ENCODE data around the gene SLC22A1.

The SLC22A1 gene

GRCh38 chr6:160178271-160178670 is 56.7 kb downstream of the SLC22A1 start:
- DNase-seq = no peak

GRCh38 chr6:160180706-160181105 is 59.1 kb downstream of the SLC22A1 start:
- no peak for DNase-seq

GRCh38 chr6:160188773-160189172 is 67.2 kb downstream of the SLC22A1 start:
- DNase-seq = no peak

- no peak for DNase-seq
These were observed 68.5 kb downstream of the SLC22A1 start for GRCh38 chr6:160190081-160190480.

- no peak for DNase-seq
These were observed 69.4 kb downstream of the SLC22A1 start for GRCh38 chr6:160190973-160191372.

GRCh38 chr6:160192840-160193239 is 71.2 kb downstream of the SLC22A1 start:
- DNase-seq = no peak

- DNase-seq = no peak
These were observed 73.2 kb downstream of the SLC22A1 start for GRCh38 chr6:160194808-160195207.

- no peak for DNase-seq
These were observed 76.0 kb downstream of the SLC22A1 start for GRCh38 chr6:160197662-160198061.

- no peak for DNase-seq
These were observed 77.1 kb downstream of the SLC22A1 start for GRCh38 chr6:160198606-160199211.

GRCh38 chr6:160201061-160201460 is 79.4 kb downstream of the SLC22A1 start:
- no peak for DNase-seq

- DNase-seq = no peak
These were observed 80.8 kb downstream of the SLC22A1 start for GRCh38 chr6:160202411-160202810.

- DNase-seq = no peak
These were observed 81.5 kb downstream of the SLC22A1 start for GRCh38 chr6:160203076-160203475.

GRCh38 chr6:160203522-160203921 is 81.9 kb downstream of the SLC22A1 start:
- DNase-seq = no peak

- no peak for DNase-seq
These were observed 82.3 kb downstream of the SLC22A1 start for GRCh38 chr6:160203953-160204352.

- DNase-seq = no peak
These were observed 83.1 kb downstream of the SLC22A1 start for GRCh38 chr6:160204710-160205109.

GRCh38 chr6:160207618-160208017 is 86.0 kb downstream of the SLC22A1 start:
- DNase-seq = no peak

Data from hematopoietic multipotent progenitor cell treated with erythropoietin and hydrocortisone succinate and interleukin-3 and kit ligand, for 4 days (in vitro differentiated cells).